ENCODE data around the gene CORO6. TPM values are rescaled to one million over a fixed set of nuclear protein-coding genes. Genes with fewer than 3 reads are reported as not detected.
A peak's percentile ranks its signal among the peaks of the same experiment; 100 is the strongest.

Gene CORO6
- total and polyA plus RNA-seq, 2 donors from 2014 or later, result 2.1 to 5.9 TPM

GRCh38 chr17:29616300-29617048 is 6.2 kb downstream of the CORO6 start:
- no peak for DNase-seq
- peak overlapping the region; percentile 6 to 54 (median 9) for H3K4me3 ChIP-seq (ENCODE audit: low read length in 3 of 3)
- H3K36me3 ChIP-seq (ENCODE audit: control insufficient read depth in 2 of 3, insufficient read depth in 3 of 3, low read length in 3 of 3), result no peaks in the 10 kb centered on the region
- H3K9me3 ChIP-seq (ENCODE audit: control insufficient read depth in 2 of 3, insufficient read depth in 1 of 3, low read length in 3 of 3), result no peaks in the 10 kb centered on the region
- no peak overlapping the region for H3K27ac ChIP-seq (ENCODE audit: low read depth in 2 of 2, low read length in 2 of 2)
- no peak overlapping the region for H3K9ac ChIP-seq (ENCODE audit: low read length in 3 of 3)
- peaks cover 22% of the 10 kb centered on the region for H3K27me3 ChIP-seq (ENCODE audit: control insufficient read depth, insufficient read depth, low read length)
- no peak for TF ChIP-seq CTCF (IDR thresholded peaks at IDR 0.05; ENCODE audit: borderline replicate concordance, extremely low read depth, insufficient read depth)
- peaks cover 0 to 33% (median 17%) of the 10 kb centered on the region in 3 donors for H3K4me1 ChIP-seq (ENCODE audit: control insufficient read depth in 2 of 3, insufficient read depth in 2 of 3, low read depth in 1 of 3, low read length in 3 of 3)
- intact Hi-C loops (cut with DNase I), result no loop called here
- FAIRE-seq, result no peak

GRCh38 chr17:29615492-29616299 is 7.0 kb downstream of the CORO6 start:
- DNase-seq (peak; percentile 81 to 96 (median 93)), FAIRE-seq (no peak)
- Histone ChIP-seq H3K27me3 (ENCODE audit: control insufficient read depth, insufficient read depth, low read length) (peaks cover 22% of the 10 kb centered on the region), H3K4me3 (ENCODE audit: low read length in 3 of 3) (peak overlapping the region; percentile 6 to 54 (median 9)), H3K9me3 (ENCODE audit: control insufficient read depth in 2 of 3, insufficient read depth in 1 of 3, low read length in 3 of 3) (no peaks in the 10 kb centered on the region), H3K27ac (ENCODE audit: low read depth in 2 of 2, low read length in 2 of 2) (no peak overlapping the region), H3K9ac (ENCODE audit: low read length in 3 of 3) (no peak overlapping the region), H3K4me1 (ENCODE audit: control insufficient read depth in 2 of 3, insufficient read depth in 2 of 3, low read depth in 1 of 3, low read length in 3 of 3) (peaks cover 0 to 33% (median 17%) of the 10 kb centered on the region in 3 donors), H3K36me3 (ENCODE audit: control insufficient read depth in 2 of 3, insufficient read depth in 3 of 3, low read length in 3 of 3) (no peaks in the 10 kb centered on the region)
- TF ChIP-seq CTCF (IDR thresholded peaks at IDR 0.05; ENCODE audit: borderline replicate concordance, extremely low read depth, insufficient read depth), result no peak
- intact Hi-C loops (cut with DNase I), result no loop called here

- no peak overlapping the region for H3K9ac ChIP-seq (ENCODE audit: low read length in 3 of 3)
- H3K4me3 ChIP-seq (ENCODE audit: low read length in 3 of 3), result peak overlapping the region in 1 of 3 donors; percentile 54
- H3K4me1 ChIP-seq (ENCODE audit: control insufficient read depth in 2 of 3, insufficient read depth in 2 of 3, low read depth in 1 of 3, low read length in 3 of 3), result peaks cover 0 to 33% (median 17%) of the 10 kb centered on the region in 3 donors
- no peaks in the 10 kb centered on the region for H3K36me3 ChIP-seq (ENCODE audit: control insufficient read depth in 2 of 3, insufficient read depth in 3 of 3, low read length in 3 of 3)
- intact Hi-C loops (cut with DNase I), result no loop called here
- H3K9me3 ChIP-seq (ENCODE audit: control insufficient read depth in 2 of 3, insufficient read depth in 1 of 3, low read length in 3 of 3), result no peaks in the 10 kb centered on the region
- no peak overlapping the region for H3K27ac ChIP-seq (ENCODE audit: low read depth in 2 of 2, low read length in 2 of 2)
- DNase-seq (peak in 1 of 5 donors; percentile 16), FAIRE-seq (no peak)
- TF ChIP-seq CTCF (IDR thresholded peaks at IDR 0.05; ENCODE audit: borderline replicate concordance, extremely low read depth, insufficient read depth), result no peak
- H3K27me3 ChIP-seq (ENCODE audit: control insufficient read depth, insufficient read depth, low read length), result peaks cover 22% of the 10 kb centered on the region
Observed at GRCh38 chr17:29615048-29615385, 7.7 kb downstream of the CORO6 start.

All from kidney (tissue), 14 donors.